Brain pericyte (primary cell): ENCODE results near the gene PPP1R1C.
"Not testable (repeated sequence)": the region's sequence is repeated elsewhere in the genome, so short reads cannot be mapped to it uniquely, and the experiment has no call there.

Source experiments
- DNase-seq: peaks from one replicate; pipeline ENCODE4 v3.0.0-alpha.2; 2012; ENCODE audit warnings: low read depth, low spot score

The PPP1R1C gene

DNA sequence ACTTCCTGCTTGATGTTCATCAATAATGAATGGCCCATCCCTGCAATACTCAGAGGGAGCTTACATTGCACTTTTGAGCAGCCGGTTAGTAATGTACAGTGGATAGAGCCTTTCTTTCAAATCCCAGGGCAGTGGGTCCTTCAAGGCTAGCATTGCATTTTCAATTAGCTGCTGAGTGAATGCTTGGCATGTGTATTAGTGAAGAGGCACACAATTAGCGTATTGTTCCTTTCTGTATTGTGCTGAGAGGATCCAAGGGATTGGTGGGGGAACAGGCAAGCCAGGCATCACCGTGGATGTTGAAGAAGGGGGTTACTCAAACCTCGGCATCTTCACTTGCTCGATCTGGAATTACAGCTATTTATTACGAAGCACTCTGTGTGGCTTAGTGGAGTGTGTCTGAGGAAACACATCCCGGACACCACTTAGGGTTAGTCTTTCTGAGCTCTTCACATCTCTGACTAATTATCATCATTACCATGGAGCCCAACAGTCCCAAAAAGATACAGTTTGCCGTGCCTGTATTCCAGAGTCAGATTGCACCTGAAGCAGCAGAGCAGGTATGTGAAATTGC is at the start of gene PPP1R1C:
Gene PPP1R1C (plus strand): TSS at position 222 of the 574 bp plus-strand sequence. CDS start 258 bp downstream, at position 480.
- DNase-seq, result no peak

GRCh38 chr2:181937473-181937872 is 48.2 kb upstream of the PPP1R1C start:
- no peak for DNase-seq

- DNase-seq, result no peak
Observed at GRCh38 chr2:181943411-181944124, 42.1 kb upstream of the PPP1R1C start.

DNA sequence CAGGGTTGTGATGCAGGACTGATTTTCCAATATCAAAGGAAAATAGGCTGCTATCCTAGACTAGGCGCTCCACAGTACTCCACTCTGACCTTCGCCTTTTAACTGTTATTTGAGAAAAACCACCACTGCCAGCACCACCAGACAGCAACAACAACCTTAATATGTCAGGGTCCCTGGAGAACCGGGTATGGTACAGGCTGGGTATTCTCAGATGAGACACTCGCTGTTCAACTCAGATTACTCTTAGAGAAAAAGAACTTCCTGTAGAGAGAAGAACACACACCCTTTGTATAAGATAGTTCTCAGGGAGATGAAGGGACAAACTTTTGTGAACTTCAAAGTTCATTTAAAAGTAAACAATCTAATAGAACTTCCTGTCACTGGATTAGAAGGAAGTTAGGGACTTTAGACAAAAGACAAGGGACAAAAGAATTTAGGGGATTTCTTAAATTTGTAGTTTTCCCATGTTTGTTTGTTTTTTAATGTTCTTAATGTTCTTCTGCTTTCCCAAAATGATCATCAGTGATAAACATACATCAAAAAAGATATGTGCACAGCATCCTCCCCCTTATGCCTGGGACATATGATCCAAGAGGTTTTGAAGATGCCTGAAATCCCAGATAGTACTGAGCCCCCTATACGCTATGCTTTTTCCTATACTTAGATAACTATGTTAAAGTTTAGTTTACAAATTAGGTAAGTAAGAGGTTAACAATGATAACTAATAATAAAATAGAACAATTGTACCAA is 41.3 kb upstream of the PPP1R1C start:
- peak; percentile 60 for DNase-seq

DNA sequence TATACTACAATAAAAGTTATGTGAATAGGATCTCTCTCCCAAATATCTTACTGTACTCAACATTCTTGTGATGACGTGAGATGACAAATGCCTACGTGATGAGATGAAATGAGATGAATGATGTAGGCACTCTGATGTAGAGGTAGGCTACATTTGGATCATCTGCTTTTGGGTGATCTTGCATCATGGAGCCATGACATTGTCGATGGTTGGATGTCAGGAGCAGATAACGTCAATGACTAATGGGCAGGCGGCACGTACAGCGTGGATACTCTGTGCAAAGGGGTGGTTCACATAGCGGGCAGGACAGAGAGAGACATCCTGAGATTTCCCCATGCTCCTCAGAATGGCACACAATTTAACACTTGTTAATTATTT is 40.8 kb upstream of the PPP1R1C start:
- DNase-seq, result no peak

- no peak for DNase-seq
Observed at GRCh38 chr2:181946444-181947127, 39.1 kb upstream of the PPP1R1C start.

- DNase-seq, result no peak
Observed at GRCh38 chr2:181947273-181947672, 38.4 kb upstream of the PPP1R1C start.

- no peak for DNase-seq
Observed at GRCh38 chr2:181948227-181948626, 37.4 kb upstream of the PPP1R1C start.

GRCh38 chr2:181949047-181949446 is 36.6 kb upstream of the PPP1R1C start:
- no peak for DNase-seq

DNA sequence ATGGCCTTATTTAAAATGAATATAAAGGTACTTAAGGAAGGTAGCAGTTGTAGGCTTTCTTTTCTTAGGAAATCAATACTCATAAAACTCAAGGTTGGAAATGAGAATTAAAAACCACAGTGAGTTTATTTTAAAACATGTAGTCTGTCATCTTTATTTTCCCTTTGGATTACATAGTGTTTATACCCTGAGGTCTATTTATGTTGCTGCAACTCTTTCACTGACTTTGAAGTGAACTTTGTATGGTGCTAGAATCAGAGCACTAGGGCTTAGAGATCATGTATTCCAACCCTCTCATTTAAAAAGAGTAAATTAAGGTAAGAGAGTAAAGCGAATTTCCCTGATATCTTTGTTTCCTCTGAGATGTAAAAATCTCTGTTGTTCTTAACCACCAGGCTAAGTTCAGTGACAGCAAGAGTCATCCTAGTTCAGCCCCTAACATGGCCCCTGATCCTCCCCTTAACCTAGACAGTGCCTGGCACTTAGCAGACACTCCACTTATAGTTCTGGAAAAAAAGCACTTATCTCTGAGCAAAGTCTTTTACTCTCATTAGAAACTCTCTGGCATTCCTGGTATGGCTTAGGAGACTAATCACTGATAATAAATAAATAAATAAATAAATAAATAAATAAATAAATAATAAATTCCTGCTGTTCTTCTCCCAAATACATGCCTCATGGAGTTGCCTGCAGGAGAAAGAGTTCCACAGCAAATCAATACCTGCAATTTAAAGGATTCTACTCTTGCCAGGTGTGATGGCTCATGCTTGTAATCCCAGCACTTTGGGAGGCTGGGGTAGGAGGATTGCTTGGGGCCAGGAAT is 33.0 kb upstream of the PPP1R1C start:
- DNase-seq, result no peak

- DNase-seq, result no peak
Observed at GRCh38 chr2:181953881-181954537, 31.6 kb upstream of the PPP1R1C start.

DNA sequence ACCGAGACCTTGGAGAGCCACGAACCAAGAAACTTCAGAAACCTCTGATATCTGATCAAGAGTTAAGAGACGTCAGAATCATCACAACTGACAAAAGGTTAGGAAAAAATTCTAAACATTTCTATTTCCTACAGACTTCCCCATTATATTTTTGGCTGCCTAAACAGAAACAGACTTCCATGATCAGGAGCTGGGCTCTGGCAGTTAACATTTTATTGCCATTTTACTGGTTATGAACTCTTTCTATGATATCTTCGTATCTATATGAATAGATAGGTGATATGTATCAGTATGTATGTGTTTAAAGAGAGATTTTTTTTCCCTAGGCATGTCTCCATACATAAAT is 31.1 kb upstream of the PPP1R1C start:
- DNase-seq, result no peak

DNA sequence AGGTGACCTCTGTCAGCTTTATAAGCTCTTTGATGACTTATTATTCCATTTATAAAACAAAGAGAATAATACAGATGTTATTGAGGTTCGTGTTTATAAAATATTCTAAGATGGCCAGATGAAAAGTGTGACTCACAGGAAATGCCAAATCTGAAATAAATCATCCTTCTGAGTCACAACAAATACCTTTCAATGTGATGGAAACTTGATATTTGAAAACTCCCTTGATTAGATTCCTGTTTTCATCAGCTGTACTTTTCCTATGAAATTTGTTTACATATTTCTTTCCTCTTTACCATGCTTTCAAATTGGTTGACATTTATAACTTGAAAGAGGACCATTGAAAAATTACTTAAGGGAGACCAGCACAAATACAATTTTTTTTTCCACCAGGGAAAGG is 30.6 kb upstream of the PPP1R1C start:
- no peak for DNase-seq

DNA sequence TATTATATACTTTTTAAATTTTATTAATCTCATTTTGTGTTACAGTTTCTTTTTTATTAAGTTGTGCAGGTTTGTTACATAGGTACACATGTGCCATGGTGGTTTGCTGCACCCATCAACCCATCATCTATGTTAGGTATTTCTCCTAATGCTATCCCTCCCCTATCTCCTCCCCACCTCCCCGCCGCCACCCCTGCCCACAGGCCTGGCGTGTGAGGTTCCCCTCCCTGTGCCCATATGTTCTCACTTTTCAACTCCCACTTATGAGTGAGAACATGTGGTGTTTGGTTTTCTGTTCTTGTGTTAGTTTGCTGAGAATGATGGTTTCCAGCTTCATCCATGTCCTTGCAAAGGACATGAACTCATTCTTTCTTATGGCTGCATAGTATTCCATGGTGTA is 29.8 kb upstream of the PPP1R1C start:
- not testable (repeated sequence) for DNase-seq

DNA sequence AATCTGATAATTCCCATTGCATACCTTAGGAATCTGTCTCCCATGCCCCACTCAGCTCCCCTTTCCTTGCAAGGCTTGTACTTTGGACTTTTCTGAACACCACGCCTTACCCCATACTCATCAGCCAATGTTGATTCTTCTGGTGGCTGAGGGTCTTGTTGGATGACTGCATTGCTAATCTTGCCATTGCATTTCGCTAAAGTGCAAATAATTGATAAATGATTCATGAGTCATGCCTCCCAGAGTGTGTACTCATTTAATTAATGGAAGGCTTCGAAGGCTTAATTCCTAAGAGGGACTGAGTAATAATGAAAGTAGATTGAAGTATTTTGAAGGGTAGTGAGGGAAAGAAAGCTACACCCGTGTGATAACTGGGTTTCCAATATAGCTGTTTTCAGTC is 28.0 kb upstream of the PPP1R1C start:
- DNase-seq, result no peak

- DNase-seq, result no peak
Observed at GRCh38 chr2:181958726-181959125, 26.9 kb upstream of the PPP1R1C start.

GRCh38 chr2:181959508-181959907 is 26.1 kb upstream of the PPP1R1C start:
- DNase-seq, result no peak

DNA sequence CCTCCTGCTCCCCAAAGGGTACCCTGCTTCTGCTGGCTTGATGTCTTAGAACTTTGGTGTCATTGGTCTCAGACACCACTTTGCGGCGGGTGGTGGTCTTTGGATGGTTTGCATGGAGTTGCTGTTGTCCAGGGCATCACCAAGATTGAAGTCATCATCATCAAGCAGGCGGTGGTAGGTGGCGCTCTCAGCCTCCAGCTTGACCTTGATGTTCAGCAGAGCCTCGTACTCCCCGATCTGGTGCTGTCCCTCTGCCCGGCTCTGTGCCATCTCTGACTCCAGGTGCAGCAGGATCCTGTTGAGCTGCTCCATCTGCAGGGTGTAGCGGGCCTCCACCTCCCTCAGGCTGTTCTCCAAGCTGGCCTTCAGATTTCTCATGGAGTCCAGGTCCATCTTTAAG is 24.5 kb upstream of the PPP1R1C start:
- not testable (repeated sequence) for DNase-seq

GRCh38 chr2:181962142-181962541 is 23.5 kb upstream of the PPP1R1C start:
- DNase-seq, result no peak

- no peak for DNase-seq
Observed at GRCh38 chr2:181970160-181970794, 15.4 kb upstream of the PPP1R1C start.
